K562 (cell line): ENCODE data around the gene DVL2. TPM values are rescaled to one million over a fixed set of nuclear protein-coding genes. Genes with fewer than 3 reads are reported as not detected.

ENCODE experiments used
- ATAC-seq: fragments of 200-7000 bp; cut with Tn5 transposase; 3 replicates; pipeline ENCODE4 v1.9.1; 2020; ENCODE audit warnings: moderate library complexity
- BruUV-seq: library from RNA; stranded (reverse); fragments of 400-500 nt; replicated peaks from 2 replicates; lab custom pipeline; 2021; lab: Mats Ljungman, UMichigan
- CTCF ChIA-PET: fragments of 300-600 bp; formaldehyde crosslinking; extraction: SDS; loops from one replicate; lab custom pipeline; 2021; ENCODE audit warnings: low intra/inter-chr PET ratio; lab: Yijun Ruan, JAX
- POLR2A ChIA-PET: fragments of 300-600, 350-650 bp; sonication (Branson Sonifier 250); formaldehyde crosslinking; extraction: SDS; loops from one replicate; lab custom pipeline; 2021; ENCODE audit warnings: antibody characterized with exemption, inconsistent platforms; lab: Yijun Ruan, JAX
- DNase-seq, 4 experiments: peaks; one replicate each; pipeline versions ENCODE4 v3.0.0 to v3.0.0-alpha.2; 2011 to 2018; ENCODE audit warnings: low spot score in 3 of 4, mixed read lengths in 3 of 4; ENCODE audit errors: extremely low read depth in 1 of 4
- FAIRE-seq: peaks from 2 replicates; lab custom pipeline; 2011; peaks lifted over from hg19 to GRCh38; lab: Jason Lieb, UNC
- H2AFZ ChIP-seq: 2 replicates; pipeline ENCODE4 v1.6.0; 2011; ENCODE audit warnings: low read depth, low read length, control low read depth, inconsistent platforms
- H3K27ac ChIP-seq: fragments of 200-600 bp; 3 replicates; pipeline ENCODE4 v1.8.0; 2011; ENCODE audit warnings: low read depth, mild to moderate bottlenecking, control low read depth, inconsistent platforms, low read length, moderate library complexity, mixed read lengths; ENCODE audit errors: extremely low read depth
- H3K27me3 ChIP-seq, 2 experiments: fragments of 300-600 bp in 1 of 2; 2 replicates in 1 of 2; 3 replicates in 1 of 2; pipeline versions ENCODE4 v1.6.0 to v1.8.0; 2011; ENCODE audit warnings: inconsistent platforms in 2 of 2, low read length in 2 of 2, mild to moderate bottlenecking in 1 of 2, mixed read lengths in 1 of 2, moderate library complexity in 1 of 2; ENCODE audit not compliant: control insufficient read depth in 2 of 2, insufficient read depth in 2 of 2
- H3K36me3 ChIP-seq: fragments of 300-600 bp; 3 replicates; pipeline ENCODE4 v1.8.0; 2011; ENCODE audit warnings: mild to moderate bottlenecking, low read length, inconsistent platforms; ENCODE audit not compliant: control insufficient read depth, insufficient read depth
- H3K4me1 ChIP-seq, 2 experiments: fragments of 200-600 bp in 1 of 2; replicated peaks in 1 of 2; 2 replicates in 1 of 2; 3 replicates in 1 of 2; pipeline versions ENCODE4 v1.5.1 to v1.8.0; 2011; ENCODE audit warnings: inconsistent platforms in 2 of 2, low read length in 2 of 2, mild to moderate bottlenecking in 1 of 2, mixed read lengths in 1 of 2, moderate library complexity in 1 of 2; ENCODE audit not compliant: control insufficient read depth in 2 of 2, insufficient read depth in 2 of 2
- H3K4me2 ChIP-seq: 2 replicates; pipeline ENCODE4 v1.6.1; 2011; ENCODE audit warnings: low read length, control low read depth, inconsistent platforms, mixed read lengths; ENCODE audit not compliant: insufficient read depth
- H3K4me3 ChIP-seq: fragments of 200-600 bp; sonication (generic), shearing (Covaris generic); 2 replicates; pipeline ENCODE4 v1.5.1; 2016; ENCODE audit warnings: control low read depth, inconsistent platforms
- H3K79me2 ChIP-seq: fragments of 200-600 bp; 3 replicates; pipeline ENCODE4 v1.8.0; 2011; ENCODE audit warnings: low read length, inconsistent platforms; ENCODE audit not compliant: control insufficient read depth, insufficient read depth
- H3K9ac ChIP-seq, 2 experiments: 2 replicates each; pipeline versions ENCODE4 v1.6.0 to v1.6.1; 2011; ENCODE audit warnings: low read depth in 2 of 2, low read length in 2 of 2, control low read depth in 1 of 2, inconsistent platforms in 1 of 2, mild to moderate bottlenecking in 1 of 2, mixed read lengths in 1 of 2; ENCODE audit not compliant: insufficient read depth in 1 of 2
- H3K9me1 ChIP-seq: one replicate; pipeline ENCODE4 v1.6.0; 2011; ENCODE audit warnings: inconsistent platforms, mild to moderate bottlenecking, low read length, moderate library complexity; ENCODE audit not compliant: control insufficient read depth, insufficient read depth
- H3K9me3 ChIP-seq: replicated peaks from 2 replicates; pipeline ENCODE4 v1.5.1; 2011; ENCODE audit warnings: low read depth, low read length, inconsistent platforms; ENCODE audit not compliant: control insufficient read depth, insufficient read depth
- H4K20me1 ChIP-seq: replicated peaks from 2 replicates; pipeline ENCODE4 v1.6.1; 2011; ENCODE audit warnings: low read length, inconsistent platforms, mixed read lengths; ENCODE audit not compliant: control insufficient read depth, insufficient read depth
- BDP1 ChIP-seq: IDR thresholded peaks from 3 replicates; pipeline ENCODE4 v1.6.1; 2011; ENCODE audit not compliant: insufficient read length, insufficient read depth
- ZNF431 ChIP-seq: sonication (generic); formaldehyde crosslinking; IDR thresholded peaks from 2 replicates; pipeline ENCODE4 v1.8.0; 2022; ENCODE audit warnings: mild to moderate bottlenecking, missing genetic modification reagents
- ZNF512 ChIP-seq: IDR thresholded peaks from 2 replicates; pipeline ENCODE4 v1.6.1; 2016; ENCODE audit warnings: missing genetic modification characterization, missing compliant biosample characterization
- ZNF586 ChIP-seq: fragments of 450-650 bp; formaldehyde crosslinking; conservative IDR thresholded peaks from 2 replicates; pipeline ENCODE4 v1.4.0; 2020; ENCODE audit warnings: mild to moderate bottlenecking, moderate library complexity
- WGBS: fragments of 100-300 bp; shearing (Covaris generic); methylation state at CpG from one replicate; pipeline ENCODE4 v1.1.6; 2016; ENCODE audit warnings: low coverage, mixed read lengths; ENCODE audit not compliant: insufficient coverage; ENCODE audit errors: missing lambda C conversion rate; 5-methylcytosine and 5-hydroxymethylcytosine counted together
- in situ Hi-C: fragments of 300-500 bp; cut with MboI; formaldehyde crosslinking; loops from 4 replicates; pipeline ENCODE4 v1.15.0; 2018; ENCODE audit warnings: inconsistent platforms, mixed read lengths
- intact Hi-C: fragments of 100-400 bp; cut with micrococcal nuclease; formaldehyde crosslinking; loops from 2 replicates; pipeline ENCODE4 v1.14.2; 2022
- polyA plus RNA-seq, 8 experiments: library from polyadenylated mRNA; depleted of rRNA in 4 of 8; stranded (reverse) in 5 of 8; unstranded in 3 of 8; fragments of >200 nt; fragmentation: Nextera tagmentation in 2 of 8; fragmentation: Illumina TruSeq in 1 of 8; extraction: Ambion mirVana in 2 of 8; extraction: Trizol in 1 of 8; gene quantifications; 2 replicates each; pipeline versions ENCODE4 v1.2.1 to v1.2.3, GENCODE V29; 2011 to 2014; ENCODE audit warnings: inconsistent platforms in 1 of 8, missing spikeins in 1 of 8
- total RNA-seq, 7 experiments: library from RNA; depleted of rRNA in 6 of 7; stranded (reverse); fragments of >200 nt in 6 of 7; fragmentation: Illumina TruSeq in 2 of 7; extraction: Trizol in 2 of 7; gene quantifications; 2 replicates each; pipeline versions ENCODE4 v1.2.1 to v1.2.3, GENCODE V29; 2011 to 2021; ENCODE audit warnings: low replicate concordance in 1 of 7

Gene DVL2
- total and polyA plus RNA-seq, 9 of the 15 experiments (the other 6 are each of a cell fraction or from before 2014, with no cell fraction given) = 1.3 to 49.5 (median 24.3) TPM

DNA sequence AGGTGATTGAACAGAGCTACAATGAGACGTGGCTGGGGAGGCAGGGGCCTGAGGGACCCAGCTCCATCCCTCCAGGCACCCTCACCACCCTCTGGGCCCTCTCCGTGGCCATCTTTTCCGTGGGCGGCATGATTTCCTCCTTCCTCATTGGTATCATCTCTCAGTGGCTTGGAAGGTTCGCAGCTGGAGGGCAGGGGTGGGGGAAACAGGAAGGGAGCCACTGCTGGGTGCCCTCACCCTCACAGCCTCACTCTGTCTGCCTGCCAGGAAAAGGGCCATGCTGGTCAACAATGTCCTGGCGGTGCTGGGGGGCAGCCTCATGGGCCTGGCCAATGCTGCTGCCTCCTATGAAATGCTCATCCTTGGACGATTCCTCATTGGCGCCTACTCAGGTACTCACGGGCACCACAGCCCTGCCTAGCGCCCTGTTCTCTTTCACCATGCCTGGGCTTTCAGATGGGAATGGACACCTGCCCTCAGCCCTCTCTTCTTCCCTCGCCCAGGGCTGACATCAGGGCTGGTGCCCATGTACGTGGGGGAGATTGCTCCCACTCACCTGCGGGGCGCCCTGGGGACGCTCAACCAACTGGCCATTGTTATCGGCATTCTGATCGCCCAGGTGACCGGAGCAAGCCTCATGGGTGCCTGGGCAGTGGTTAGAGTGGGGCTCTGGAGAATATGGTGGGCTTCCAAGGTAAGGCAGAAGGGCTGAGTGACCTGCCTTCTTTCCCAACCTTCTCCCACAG, 49.3 kb upstream of the DVL2 start:
- Histone ChIP-seq H3K9me3 (no peaks in the 10 kb centered on the region), H3K27ac (no peak overlapping the region), H3K4me1 (peaks cover 15 to 44% of the 10 kb centered on the region in 2 experiments; a peak in 4 of 5 replicates), H3K9ac (peak overlapping the region in 1 of 2 experiments; percentile 30; a peak in 1 of 4 replicates), H3K9me1 (no peaks in the 10 kb centered on the region), H3K79me2 (no peaks in the 10 kb centered on the region; the same call in 2 of the 3 replicates), H3K36me3 (0 out of 3 replicates have a peak, but pooled peaks cover 3% of the 10 kb centered on the region), H4K20me1 (no peaks in the 10 kb centered on the region; the same call in 1 of the 2 replicates), H3K4me2 (no peak overlapping the region), H2AFZ (no peak overlapping the region), H3K27me3 (no peaks in the 10 kb centered on the region), H3K4me3 (no peak overlapping the region)
- BruUV-seq = no TSS peak
- peak in 1 of 4 experiments; percentile 2 for DNase-seq
- intact Hi-C loops = loop anchor here (5.0 kb wide), 1 partner anchor 46 kb away; the partner anchor contains the start of gene PHF23
- FAIRE-seq = no peak
- CTCF ChIA-PET = no interaction called here
- no peak for TF ChIP-seq ZNF586
- TF ChIP-seq BDP1 = no peak
- TF ChIP-seq ZNF512 = no peak
- no peak for TF ChIP-seq ZNF431 (CRISPR knock-in tag)
- no peak for ATAC-seq
- POLR2A ChIA-PET = interaction anchor here (0.6 to 1.4 kb wide), 5 partner anchors 10 to 368 kb away, joined by 3 to 5 read pairs (median 3); no protein-coding TSS in a partner anchor
- WGBS = 75% methylated on average over 11 of the region's 18 CpGs
- in situ Hi-C loops = loop anchor here (5.0 kb wide), 1 partner anchor 59 kb away; no protein-coding TSS in a partner anchor
